ENCODE measurements around the gene ATG4C.

DNA sequence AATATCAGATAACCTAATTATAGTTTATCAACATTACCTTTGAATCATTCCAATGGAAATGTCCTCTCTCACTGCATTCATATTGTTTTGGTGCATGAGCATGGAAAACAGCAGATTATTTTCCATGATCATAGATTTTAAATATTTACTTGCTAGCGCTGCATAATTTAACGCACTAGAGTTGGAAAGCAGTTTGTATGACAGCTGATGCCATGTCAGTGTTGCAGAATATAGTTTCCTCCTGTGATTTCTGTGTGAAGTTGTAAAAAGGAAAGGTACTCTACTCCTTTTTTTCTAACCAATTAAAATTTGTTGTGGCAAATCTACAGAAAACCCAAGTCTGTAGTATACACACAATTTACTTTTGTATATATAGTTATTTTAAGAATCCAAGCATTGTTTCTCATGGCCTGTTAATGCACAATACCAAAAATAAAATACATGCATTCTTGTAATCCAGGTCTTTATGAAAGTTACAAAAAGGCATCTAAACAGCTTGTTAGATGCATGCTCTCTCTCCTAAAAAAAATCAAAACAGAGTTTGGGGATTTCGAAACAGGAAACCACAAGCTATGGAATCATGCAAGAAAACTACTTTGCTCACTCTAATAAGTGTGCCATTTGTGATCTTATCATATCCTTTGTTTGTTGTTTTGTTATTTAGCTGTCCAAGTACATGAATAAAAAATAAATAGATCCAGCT is 1.9 kb upstream of the ATG4C start:
- TF ChIP-seq, protein P1, sequence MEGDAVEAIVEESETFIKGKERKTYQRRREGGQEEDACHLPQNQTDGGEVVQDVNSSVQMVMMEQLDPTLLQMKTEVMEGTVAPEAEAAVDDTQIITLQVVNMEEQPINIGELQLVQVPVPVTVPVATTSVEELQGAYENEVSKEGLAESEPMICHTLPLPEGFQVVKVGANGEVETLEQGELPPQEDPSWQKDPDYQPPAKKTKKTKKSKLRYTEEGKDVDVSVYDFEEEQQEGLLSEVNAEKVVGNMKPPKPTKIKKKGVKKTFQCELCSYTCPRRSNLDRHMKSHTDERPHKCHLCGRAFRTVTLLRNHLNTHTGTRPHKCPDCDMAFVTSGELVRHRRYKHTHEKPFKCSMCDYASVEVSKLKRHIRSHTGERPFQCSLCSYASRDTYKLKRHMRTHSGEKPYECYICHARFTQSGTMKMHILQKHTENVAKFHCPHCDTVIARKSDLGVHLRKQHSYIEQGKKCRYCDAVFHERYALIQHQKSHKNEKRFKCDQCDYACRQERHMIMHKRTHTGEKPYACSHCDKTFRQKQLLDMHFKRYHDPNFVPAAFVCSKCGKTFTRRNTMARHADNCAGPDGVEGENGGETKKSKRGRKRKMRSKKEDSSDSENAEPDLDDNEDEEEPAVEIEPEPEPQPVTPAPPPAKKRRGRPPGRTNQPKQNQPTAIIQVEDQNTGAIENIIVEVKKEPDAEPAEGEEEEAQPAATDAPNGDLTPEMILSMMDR (IDR thresholded peaks at IDR 0.05): no peak
- TF ChIP-seq POLR2AphosphoS5 (IDR thresholded peaks at IDR 0.05): no peak

Measured in breast epithelium (tissue), 3 donors.